Activated T-cell treated with anti-CD3 and anti-CD28 coated beads for 1 hour (primary cell): ENCODE data around the gene STRBP.
A peak's percentile ranks its signal among the peaks of the same experiment; 100 is the strongest.
"Not testable (repeated sequence)": the region's sequence is repeated elsewhere in the genome, so short reads cannot be mapped to it uniquely, and the experiment has no call there.

Experiments used
- DNase-seq: peaks from one replicate; pipeline ENCODE4 v3.0.0-alpha.2; 2020; ENCODE audit warnings: low read depth

STRBP gene

DNA sequence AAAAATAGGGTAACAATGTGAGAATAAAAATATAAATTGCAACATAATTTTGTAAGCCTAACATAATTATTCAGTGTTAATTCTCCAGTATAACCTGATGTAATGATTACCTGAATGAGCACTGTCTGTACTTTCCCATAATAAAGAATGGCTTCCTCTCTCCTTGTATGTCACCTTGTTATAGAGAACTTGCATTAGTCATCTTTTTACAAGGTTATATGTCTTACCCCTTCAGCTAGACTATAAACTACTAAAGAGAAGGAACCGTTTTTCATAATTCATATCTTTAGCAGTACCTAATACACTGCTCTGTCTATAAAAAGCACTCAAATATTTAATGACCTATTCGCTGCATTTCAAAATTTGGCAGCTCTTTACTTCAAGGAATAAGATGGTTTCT, 19.8 kb downstream of the STRBP start:
- no peak for DNase-seq

DNA sequence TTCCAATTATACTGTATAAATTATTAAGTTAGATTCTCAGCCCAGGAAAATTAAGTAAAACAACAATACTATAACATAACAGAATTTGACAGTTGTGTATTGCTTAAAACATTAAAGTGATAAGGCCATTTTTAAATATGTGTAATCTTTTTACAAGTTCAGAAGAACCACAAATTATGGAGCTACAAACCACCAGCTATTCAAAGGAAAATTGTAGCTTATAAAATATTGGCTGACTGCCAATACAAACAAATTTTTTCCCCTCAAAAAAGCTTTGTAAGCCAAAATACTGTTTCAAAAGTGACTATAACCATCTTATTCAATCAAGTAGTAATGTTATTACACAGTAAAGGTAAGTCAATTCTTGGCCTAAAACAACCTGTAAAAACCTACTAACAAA, 21.9 kb downstream of the STRBP start:
- no peak for DNase-seq

DNA sequence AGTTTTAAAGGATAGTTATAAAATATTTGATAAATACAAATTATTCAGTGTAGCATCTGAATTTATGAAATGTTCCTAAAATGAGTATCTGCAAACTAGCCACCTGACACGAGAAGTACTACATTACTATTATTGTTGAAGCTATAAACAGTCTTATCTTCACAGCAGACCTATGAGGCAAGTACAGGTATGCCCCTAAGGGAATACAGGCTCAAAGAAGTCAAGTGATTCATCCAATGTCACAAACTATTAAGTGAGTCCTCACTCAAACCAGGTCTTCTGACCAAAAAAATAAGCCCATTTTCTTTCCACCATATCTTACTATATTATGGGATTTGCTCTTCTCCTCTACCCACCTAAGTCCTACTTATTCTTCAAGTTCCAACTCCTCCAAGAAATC, 28.7 kb downstream of the STRBP start:
- no peak for DNase-seq

DNA sequence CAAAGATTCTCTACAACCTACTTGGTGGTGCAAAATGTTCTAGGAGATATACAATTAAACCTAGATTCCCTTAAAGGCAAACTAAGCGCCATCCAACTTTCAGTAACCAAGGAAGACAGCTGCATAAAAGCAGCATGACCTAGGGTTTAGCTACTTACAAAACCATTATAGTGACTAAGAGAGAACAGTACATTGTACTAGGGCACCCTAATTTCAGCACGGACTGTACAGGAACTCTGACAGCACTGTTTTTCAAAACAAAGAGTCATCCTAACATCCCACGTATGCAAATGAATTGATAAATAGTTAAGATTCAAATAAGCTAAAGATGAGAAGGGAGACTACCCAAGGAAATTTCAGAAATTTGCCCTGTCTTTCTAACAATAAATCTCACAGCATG, 30.0 kb downstream of the STRBP start:
- DNase-seq = no peak

DNA sequence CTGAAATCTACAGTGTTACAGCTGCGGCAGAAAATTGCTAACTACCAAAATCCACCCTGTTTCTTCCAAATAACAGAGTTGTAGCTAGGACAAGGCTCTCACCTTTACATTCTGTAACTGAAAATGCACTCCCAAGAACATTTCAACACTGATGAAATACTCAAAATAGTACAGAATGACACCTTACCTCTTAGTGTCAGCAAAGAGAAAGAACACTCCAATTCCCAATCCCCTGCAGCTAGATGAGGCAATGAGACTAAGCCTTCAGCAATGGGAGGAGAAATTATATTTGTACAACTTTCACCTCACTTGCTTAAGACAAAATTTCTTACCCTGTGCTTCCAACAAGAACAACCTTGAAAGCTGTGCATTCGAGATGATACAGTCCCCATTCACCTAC, 31.2 kb downstream of the STRBP start:
- DNase-seq = no peak

DNA sequence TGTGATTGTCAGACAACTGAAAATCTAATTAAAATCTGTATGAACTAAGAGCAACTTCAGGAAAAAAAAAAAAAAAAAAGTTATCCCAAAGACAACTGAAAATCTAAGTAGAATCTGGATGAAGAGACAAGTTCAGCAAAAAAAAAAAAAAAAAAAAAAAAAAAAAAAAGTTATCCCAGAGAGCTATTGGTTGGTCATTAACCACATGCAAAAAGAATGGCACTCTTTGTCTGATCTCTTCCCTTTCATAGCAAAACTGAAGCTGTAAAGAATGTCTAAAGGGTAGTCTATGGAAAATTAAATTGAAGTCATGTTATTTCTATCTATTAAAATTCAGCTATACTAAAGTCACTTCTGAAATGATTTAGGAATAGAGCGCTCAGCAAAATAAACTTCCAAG, 32.9 kb downstream of the STRBP start:
- no peak for DNase-seq

DNA sequence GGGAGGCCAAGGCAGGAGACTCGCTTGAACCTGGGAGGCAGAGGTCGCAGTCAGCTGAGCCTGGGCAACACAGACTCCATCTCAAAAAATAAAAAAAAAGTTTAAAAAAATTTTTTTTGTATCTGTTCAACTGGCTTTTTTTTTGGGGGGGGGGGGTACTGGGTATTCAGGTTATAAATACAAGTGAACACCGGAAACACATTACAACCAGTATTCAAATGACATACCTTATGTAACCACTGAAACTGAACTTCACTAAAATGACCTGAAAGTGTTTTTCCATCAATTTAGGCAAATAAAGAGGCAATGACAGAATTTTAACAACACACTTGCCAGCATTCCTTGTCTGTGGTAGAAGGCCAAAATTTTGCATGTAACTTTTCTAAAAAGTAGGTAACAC, 33.5 kb downstream of the STRBP start:
- DNase-seq = no peak

DNA sequence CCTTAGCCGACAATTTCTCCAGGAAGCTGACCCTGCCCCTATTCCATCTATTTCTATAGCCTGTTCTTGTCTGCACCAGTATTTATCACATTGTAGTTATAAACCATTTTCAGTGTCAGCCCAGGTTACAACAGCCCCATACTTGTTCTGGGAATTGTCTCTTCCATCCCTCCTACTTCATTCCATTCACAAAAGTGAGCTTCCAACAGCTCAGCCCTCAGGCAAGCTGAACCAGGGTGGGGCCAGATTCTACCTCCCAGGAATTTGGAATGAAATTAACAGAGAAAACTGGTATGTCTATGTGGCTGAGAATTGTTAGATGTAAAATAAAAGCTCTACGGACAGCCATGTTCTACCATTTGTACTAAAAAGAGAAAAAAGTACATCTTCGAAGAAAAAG, 36.1 kb downstream of the STRBP start:
- no peak for DNase-seq

DNA sequence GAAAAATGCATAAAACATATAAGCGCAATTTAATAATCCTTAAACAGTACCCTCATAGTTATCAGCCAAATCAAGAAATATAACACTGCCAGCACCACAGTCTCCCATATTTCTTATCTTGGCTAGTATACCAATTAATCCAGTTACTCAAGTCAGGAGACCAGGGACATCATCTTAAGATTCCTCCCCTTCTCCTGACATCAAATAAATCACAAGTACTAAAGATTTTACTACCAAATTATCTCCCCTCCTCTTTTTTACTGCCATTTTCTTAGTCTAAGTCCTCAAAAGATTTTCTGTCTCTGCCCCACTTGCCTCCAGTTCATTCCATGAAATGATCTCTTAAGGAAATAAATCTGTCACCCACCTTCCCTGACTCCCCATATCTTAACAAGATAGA, 37.0 kb downstream of the STRBP start:
- no peak for DNase-seq

DNA sequence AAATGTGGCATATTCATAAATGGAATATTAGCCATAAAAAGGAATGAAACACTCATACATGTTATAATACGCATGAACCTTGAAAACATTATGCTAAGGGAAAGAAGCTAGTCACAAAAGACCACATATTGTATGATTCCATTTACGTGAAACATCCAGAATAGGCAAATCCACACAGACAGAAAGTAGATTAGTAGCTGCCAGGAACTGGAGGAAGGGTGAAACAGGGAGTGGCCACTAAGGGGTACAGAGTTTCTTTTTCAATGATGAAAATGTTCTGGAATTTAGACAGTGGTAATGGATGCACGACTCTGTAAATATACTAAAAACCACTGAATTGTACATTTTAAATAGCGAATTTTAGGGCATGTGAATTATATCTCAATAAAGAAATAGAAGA, 39.4 kb downstream of the STRBP start:
- no peak for DNase-seq

DNA sequence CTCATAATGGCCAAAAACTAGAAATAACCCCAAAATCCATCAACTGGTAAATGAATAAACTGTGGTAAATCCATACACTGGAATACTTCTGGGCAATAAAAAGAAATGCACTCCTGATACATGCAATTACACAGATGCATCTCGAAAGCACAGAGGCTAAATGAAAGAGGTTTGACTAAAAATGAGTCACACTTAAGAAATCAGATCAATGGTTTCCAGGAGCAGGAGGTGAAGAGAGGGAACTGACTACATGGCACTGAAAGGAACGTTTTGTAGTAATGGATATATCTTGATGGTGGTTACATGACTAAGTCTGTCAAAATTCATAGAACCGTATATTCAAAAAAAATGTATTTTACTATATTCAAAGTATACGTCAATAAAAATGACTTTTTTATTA, 42.4 kb downstream of the STRBP start:
- DNase-seq = no peak

DNA sequence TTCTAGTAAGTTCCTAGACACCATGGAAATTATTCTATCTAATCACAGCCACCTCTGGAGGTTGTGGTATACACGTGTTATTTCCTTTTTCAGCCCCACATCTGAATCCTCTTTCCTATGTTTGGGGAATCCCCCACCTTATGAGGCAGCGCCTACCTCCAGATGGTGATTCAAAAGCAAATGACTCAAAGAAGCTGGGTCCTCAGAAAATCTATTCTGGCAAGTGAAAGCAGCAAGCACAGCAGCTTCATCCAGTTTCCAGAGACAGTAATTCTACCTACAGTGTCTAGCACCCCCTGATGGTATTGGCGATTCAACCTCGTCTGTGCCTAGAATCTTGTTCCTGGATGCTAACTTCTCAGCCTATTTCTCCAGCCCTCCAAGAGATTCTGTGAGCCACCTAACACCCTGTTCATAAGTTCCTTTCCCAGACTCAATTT, 43.0 kb downstream of the STRBP start:
- DNase-seq = peak; percentile 16

DNA sequence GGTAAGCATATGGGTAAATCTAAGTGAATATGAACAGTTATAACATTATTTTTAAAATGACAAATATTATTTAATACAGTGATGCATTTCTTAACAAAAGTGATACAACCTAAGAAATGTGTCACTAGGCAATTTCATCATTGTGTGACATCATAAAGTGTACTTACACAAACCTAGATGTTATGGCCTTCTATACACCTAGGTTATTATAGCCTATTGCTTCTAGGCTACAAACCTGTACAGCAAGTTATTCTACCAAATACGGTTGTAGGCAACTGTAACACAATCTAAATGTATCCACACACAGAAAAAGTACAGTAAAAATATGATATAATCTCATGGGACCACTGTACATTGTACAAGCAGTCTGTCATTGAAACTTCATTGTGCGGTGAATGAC, 48.3 kb downstream of the STRBP start:
- DNase-seq = no peak

DNA sequence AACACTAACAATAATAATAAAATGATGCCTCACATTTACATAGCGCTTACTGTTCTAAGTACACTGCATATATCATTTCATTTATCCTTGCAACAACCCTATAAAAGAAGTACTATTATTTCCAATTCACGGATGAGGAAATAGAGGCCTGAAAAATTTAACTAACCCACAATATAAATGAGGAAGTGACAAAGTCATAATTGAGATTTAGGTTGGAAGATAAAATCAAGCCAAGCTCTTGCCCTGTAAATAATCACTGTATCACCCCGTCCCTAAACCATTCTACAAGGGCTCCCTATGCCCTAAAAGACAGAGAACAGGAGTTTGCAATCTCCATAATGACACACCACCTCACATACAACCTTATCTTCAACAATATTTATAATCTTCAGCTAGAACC, 49.6 kb downstream of the STRBP start:
- DNase-seq = no peak

DNA sequence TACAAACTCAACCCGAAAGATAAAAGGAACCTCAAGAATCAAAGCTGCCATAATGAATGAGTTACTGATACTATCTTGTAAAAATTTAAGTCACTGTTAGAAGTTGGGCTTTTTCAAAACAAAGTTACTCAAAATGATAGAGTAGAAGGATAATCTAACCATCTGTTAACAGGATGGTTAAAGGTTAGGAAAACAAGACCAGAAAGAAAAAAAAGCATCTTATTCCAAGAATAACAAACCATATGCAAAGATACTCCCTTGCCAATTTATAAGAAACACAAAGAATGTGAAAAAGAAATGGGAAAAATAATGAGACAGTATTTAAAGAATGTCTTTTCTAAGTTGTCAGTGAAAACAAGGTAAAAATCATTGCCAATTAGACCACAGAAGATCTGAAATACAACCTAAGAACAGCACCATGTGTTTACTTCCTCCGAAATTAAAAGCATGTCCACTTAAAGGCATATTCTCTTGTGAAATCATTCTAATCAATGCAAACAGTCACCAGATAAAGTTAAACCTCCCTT, 51.2 kb downstream of the STRBP start:
- DNase-seq = no peak

DNA sequence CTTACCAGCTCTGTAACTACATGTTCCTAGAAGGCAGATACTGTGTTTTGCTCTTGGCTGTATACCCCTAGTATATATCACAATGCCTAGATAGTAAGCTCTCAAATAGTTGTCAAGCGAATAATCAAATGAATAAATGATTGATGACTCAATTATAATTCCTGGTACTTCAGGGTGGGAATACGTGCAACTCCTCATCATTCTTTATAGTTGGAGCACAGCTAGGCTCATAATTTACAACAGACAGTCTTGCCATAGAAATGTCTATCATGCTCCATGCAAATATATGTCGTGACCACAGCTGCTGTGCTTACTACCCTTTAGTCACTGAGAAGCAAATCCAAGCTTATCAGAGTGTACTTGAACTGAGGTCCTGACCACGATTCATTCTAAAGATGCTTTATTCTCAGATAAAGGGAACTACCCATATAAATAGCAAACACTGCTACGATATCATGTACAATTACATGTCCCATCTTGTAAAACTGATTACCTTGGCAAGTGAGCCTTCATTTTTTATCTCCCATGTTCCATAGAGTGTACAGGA, 52.1 kb downstream of the STRBP start:
- DNase-seq = no peak

DNA sequence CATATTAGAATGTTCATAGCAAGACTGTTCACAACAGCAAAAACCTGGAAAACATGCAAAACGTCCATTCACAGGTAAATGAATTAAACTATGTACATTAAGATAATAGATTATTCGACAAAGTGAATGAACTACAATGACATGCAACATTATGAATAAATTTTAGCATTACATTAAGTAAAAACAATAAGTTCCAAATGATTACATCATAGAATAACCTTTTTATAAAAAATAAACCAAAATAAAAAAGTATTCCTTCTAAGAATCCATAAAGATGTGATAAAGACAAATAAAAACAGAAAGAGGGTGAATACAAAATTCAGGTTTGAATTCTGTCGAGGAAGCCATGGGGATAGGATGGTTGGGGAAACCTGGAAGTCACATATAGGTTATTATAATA, 57.3 kb downstream of the STRBP start:
- no peak for DNase-seq

DNA sequence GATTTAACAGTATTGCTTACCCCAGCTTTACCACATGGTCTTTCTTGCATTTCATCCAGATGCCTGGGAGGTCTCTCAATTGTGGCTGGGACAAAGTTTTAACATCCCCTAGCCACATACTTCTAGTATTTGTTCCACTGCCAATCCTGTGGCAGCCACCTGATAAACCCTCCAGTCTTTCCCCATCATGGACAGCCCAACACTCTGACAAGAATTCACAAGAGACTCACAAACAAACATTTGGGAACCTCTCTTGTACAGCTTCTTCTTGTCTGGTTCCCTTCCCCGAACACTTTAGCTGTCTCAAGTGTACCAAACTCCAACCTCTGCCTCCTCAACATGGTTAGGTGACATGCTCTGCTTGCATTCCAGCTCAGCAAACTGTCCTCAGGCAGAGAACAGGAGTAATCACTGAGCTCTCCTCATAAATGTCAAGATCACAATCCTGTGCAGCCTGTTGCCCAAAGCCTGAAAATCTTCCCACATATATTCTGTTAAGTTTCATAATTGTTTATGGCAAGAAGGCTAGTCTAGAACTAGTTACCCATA, 59.7 kb downstream of the STRBP start:
- DNase-seq = no peak

DNA sequence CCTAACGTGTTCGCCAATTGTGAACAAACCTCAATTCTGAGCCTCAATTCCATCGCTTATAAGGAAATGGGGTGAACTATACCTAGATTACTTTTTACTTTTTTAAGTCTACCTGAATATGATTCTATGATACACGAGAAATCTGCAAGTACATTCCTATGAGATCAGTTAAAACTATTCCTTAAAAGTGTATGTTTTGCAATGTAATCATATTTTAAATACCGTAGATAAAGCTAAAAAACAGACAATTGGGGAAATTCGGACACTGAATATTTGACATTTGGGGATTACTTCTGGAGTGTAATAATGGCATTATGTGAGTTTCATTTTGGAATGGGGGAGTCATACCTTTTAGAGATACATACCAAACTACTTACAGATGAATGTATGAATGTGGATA, 62.3 kb downstream of the STRBP start:
- no peak for DNase-seq

DNA sequence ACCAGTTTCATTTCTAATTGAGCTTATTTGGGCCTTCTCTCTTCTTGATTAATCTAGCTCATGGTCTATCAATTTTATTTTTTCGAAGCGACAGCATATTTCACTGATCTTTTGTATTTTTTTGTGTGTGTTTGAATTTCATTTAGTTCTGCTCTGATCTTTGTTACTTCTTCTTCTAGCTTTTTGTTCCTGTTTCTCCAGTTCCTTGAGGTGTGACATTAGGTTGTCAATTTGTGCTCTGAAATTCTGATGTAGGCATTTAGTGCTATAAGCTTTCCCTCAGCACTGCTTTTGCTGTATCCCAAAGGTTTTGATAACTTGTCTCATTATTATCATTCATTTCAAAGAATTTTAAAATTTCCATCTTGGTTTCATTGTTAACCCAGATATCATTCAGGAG, 67.3 kb downstream of the STRBP start:
- DNase-seq = no peak

DNA sequence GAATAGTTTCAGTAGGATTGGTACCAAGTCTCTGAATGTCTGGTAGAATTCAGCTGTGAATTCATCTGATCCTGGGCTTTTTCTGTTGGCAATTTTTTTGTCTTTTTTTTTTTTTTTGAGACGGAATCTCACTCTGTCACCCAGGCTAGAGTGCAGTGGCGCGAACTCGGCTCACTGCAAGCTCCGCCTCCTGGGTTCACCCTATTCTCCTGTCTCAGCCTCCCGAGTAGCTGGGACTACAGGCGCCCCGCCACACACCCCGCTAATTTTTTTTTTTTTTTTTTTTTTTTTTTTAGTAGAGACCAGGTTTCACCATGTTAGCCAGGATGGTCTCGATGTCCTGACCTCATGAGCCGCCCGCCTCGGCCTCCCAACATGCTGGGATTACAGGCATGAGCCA, 67.9 kb downstream of the STRBP start:
- not testable (repeated sequence) for DNase-seq

DNA sequence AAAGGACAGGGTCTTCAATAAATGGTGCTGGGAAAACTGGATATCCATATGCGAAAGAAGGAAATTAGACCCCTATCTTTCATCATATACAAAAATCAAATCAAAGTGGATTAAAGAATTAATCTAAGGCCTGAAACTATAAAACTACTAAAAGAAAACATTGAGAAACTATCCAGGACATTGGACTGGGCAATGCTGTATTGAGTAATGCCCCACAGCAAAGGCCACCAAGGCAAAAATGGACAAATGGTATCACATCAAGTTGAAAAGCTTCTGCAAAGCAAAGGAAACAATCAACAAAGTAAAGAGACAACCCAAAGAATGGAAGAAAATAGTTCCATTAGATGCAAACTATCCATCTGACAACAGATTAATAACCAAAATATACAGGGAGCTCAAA, 72.3 kb downstream of the STRBP start:
- no peak for DNase-seq

DNA sequence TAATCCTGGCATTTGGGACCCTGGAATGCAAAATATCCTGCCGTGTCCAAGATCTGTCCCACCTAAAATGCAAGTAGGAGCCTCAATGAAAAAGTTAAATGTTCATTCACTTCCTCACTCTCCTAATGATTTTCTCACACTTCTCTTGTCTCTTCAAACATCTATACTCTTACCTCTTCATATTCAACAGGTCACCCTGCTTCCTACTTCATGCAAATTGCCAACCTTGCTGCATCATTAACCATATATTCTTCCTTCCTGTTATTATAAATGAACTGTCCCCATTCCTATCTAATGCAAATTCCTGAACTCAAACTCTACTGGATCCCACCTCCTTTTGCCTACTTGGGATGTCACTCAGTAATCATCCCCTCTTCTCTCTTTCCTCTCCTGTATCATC, 74.4 kb downstream of the STRBP start:
- DNase-seq = no peak

DNA sequence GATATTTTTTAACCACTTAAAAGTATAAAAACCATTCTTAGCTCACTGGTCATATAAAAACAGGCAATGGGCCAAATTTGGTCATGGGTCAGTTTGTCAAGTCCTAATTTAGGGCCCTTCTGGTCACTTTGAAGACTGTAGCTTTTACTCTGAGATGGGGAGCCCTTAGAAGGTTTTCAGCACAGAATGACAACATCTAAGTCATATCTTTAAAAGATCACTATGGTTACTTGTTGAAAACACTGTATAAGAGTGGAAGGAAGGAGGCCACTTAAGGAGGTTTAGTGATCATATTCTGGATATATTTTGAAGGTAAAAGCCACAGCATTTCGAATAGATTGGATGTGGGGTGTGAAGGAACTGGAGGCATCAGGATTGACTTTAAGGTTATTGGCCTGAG, 76.7 kb downstream of the STRBP start:
- no peak for DNase-seq

DNA sequence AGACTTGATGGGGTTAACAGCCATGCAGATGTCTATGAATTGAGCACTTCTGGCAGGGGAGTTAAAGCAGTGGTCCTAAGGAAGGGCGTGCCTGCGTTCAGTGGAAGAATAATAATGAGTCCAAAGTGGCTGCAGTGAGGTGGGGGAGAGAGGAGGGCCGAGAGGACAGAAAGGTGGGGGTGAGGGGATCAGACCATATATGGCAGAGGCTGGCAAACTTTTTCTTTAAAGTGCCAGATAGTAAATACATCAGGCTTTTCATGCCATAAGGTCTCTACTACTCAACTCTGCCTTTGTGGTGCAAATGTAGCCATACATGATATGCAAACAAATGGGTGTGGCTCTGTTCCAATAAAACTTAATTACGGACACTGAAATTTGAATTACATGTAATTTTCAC, 77.1 kb downstream of the STRBP start:
- no peak for DNase-seq
